NCI-H226 (cell line): ENCODE data around the gene RDH13.
"Not testable (repeated sequence)": the region's sequence is repeated elsewhere in the genome, so short reads cannot be mapped to it uniquely, and the experiment has no call there.

Source experiments
- DNase-seq: peaks from one replicate; pipeline ENCODE4 v3.0.0-alpha.2; 2015

RDH13 gene

GRCh38 chr19:55075371-55075998, 12.5 kb upstream of the RDH13 start, which contains the start of gene EPS8L1:
EPS8L1 (plus strand) TSS chr19:55075869; CDS start chr19:55076445, 576 bp downstream.
- DNase-seq = peak; percentile 20

- DNase-seq = no peak
Measured at GRCh38 chr19:55071913-55072312, 9.0 kb upstream of the RDH13 start.

- peak; percentile 95 for DNase-seq
Measured at GRCh38 chr19:55071129-55071502, 8.2 kb upstream of the RDH13 start.

- DNase-seq = no peak
Measured at GRCh38 chr19:55070466-55071128, 7.6 kb upstream of the RDH13 start.

GRCh38 chr19:55069865-55070197, 6.9 kb upstream of the RDH13 start:
- no peak for DNase-seq

GRCh38 chr19:55068950-55069864, 6.3 kb upstream of the RDH13 start:
- no peak for DNase-seq

GRCh38 chr19:55067869-55068268, 4.9 kb upstream of the RDH13 start:
- no peak for DNase-seq

GRCh38 chr19:55066107-55066709, 3.3 kb upstream of the RDH13 start:
- no peak for DNase-seq

GRCh38 chr19:55065516-55065915, 2.6 kb upstream of the RDH13 start:
- not testable (repeated sequence) for DNase-seq

- no peak for DNase-seq
Measured at GRCh38 chr19:55063492-55063843, 520 bp upstream of the RDH13 start.

- DNase-seq = peak; percentile 44
Measured at GRCh38 chr19:55060287-55060686, 2.7 kb downstream of the RDH13 start.

GRCh38 chr19:55058781-55059610, 4.0 kb downstream of the RDH13 start:
- no peak for DNase-seq

- no peak for DNase-seq
Measured at GRCh38 chr19:55056827-55057226, 6.1 kb downstream of the RDH13 start.

GRCh38 chr19:55053735-55054134, 9.2 kb downstream of the RDH13 start:
- DNase-seq = no peak

- no peak for DNase-seq
Measured at GRCh38 chr19:55050749-55051532, 12.0 kb downstream of the RDH13 start.

GRCh38 chr19:55048446-55048845, 14.5 kb downstream of the RDH13 start:
- no peak for DNase-seq

- DNase-seq = no peak
Measured at GRCh38 chr19:55047951-55048350, 15.0 kb downstream of the RDH13 start.

GRCh38 chr19:55046975-55047622, 15.8 kb downstream of the RDH13 start:
- DNase-seq = no peak

GRCh38 chr19:55044771-55045716, 17.9 kb downstream of the RDH13 start:
- DNase-seq = no peak

GRCh38 chr19:55044286-55044685, 18.7 kb downstream of the RDH13 start:
- no peak for DNase-seq
